ENCODE data around the gene CAMK4.

GRCh38 chr5:111231119-111231518, 6.9 kb downstream of the CAMK4 start:
- TF ChIP-seq, protein P1, sequence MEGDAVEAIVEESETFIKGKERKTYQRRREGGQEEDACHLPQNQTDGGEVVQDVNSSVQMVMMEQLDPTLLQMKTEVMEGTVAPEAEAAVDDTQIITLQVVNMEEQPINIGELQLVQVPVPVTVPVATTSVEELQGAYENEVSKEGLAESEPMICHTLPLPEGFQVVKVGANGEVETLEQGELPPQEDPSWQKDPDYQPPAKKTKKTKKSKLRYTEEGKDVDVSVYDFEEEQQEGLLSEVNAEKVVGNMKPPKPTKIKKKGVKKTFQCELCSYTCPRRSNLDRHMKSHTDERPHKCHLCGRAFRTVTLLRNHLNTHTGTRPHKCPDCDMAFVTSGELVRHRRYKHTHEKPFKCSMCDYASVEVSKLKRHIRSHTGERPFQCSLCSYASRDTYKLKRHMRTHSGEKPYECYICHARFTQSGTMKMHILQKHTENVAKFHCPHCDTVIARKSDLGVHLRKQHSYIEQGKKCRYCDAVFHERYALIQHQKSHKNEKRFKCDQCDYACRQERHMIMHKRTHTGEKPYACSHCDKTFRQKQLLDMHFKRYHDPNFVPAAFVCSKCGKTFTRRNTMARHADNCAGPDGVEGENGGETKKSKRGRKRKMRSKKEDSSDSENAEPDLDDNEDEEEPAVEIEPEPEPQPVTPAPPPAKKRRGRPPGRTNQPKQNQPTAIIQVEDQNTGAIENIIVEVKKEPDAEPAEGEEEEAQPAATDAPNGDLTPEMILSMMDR (IDR thresholded peaks at IDR 0.05; ENCODE audit: low read depth, low read length, poor library complexity, severe bottlenecking): no peak
- TF ChIP-seq EZH2phosphoT487 (IDR thresholded peaks at IDR 0.05; ENCODE audit: borderline replicate concordance, low read length): no peak
